ENCODE results near the gene ZFP57. TPM values are rescaled to one million over a fixed set of nuclear protein-coding genes. Genes with fewer than 3 reads are reported as not detected.

Gene ZFP57
- total RNA-seq, 1 experiment from 2014 or later = not detected

DNA sequence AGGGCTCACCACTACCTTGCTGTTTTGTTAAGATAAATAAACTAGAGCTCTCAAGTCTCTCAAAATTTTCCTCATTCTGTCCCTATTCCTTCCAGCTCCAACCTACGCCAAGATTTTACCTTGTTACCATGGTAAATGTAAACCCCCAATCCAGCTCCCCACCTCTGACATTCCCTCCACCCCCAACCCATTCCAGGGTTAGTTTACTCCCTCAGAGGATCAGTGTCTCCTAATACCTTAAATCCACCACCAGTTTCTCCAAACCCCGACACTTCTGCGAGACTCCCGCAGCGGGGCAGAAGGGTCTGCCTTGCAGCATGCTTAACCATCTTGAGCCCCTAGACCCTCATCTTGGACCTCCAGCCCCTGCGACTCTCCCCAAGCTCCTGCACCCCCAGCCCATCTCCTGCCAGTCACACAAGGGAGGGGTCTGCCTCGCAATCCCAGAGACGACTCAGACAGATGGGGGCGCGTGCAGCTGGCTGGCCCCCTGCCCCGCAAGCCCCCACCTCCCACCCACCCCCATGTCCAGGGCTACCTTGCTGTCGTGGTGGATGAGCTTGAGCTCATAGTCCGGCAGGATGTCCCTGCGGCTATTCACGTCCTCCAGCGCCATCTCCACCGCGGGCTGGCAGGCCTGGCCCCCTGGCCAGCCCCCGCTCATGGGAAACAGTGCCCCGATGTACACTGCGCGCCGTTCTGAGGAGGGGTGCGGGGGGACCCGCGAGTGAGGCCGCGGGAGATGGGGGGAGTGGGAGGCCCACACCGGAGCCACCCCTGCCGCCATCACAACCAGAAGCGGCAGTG is 53.8 kb downstream of the ZFP57 start:
- BruUV-seq (replicated peaks) = no TSS peak
- peaks cover 20% of the 10 kb centered on the region for H3K36me3 ChIP-seq (ENCODE audit: insufficient read depth, low read length, poor library complexity, severe bottlenecking)
- TF ChIP-seq EZH2 (IDR thresholded peaks at IDR 0.05; ENCODE audit: borderline replicate concordance, low read depth, low read length, poor library complexity, severe bottlenecking) (no peak), CTCF (conservative IDR thresholded peaks at IDR 0.05; ENCODE audit: low read depth, low read length) (no peak)
- H3K27ac ChIP-seq (ENCODE audit: low read depth, low read length, poor library complexity, severe bottlenecking) = peak overlapping the region; percentile 87
- intact Hi-C loops (cut with micrococcal nuclease; ENCODE audit: unreplicated experiment) = no loop called here
- no peaks in the 10 kb centered on the region for H3K27me3 ChIP-seq (replicated peaks; ENCODE audit: insufficient read depth, low read depth, low read length, poor library complexity)
- H3K9me3 ChIP-seq (ENCODE audit: low read depth, low read length, poor library complexity, severe bottlenecking) = no peaks in the 10 kb centered on the region
- ChIA-PET POLR2A (ENCODE audit: low non-redundant PET) (interaction anchor here (0.6 kb wide), 1 partner anchor 97 kb away, joined by 3 read pairs; no protein-coding TSS in a partner anchor), CTCF (interaction anchor here (0.6 to 1.6 kb wide), 2 partner anchors 13 to 26 kb away, joined by 6 to 7 read pairs; no protein-coding TSS in a partner anchor)
- H3K4me3 ChIP-seq (ENCODE audit: low read depth, low read length, poor library complexity, severe bottlenecking) = peak overlapping the region; percentile 90
- no peak for DNase-seq (ENCODE audit: low spot score)
- H3K4me1 ChIP-seq (ENCODE audit: insufficient read depth, low read length, poor library complexity, severe bottlenecking) = peaks cover 58% of the 10 kb centered on the region

DNA sequence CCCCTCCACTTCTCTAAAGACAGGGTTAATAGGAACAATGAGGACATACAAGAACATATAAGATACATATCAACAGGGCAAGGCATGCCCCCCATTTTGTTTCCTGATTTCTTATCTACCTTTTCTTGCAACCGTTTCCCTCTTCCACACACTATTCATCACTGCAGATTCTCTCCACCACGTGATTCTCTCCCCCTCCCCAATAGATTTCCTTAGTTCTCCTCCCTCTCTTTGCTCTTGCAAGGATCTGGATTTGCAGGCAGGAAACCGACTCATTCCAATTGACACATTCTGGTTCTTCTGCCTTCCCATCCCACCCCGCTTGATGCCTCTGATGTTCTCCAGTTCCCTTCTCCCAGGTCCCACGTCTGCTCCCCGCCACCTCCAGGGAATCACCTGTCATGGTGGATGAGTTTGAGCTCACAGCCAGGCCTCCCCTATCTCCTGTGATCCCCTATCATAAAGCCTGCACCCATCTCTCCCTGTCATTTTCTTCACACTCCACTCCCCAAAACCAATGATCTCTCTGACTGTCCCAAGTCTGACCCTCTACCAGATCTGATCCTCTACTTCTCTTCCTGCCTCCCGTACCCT is 55.5 kb downstream of the ZFP57 start:
- peaks cover 46% of the 10 kb centered on the region for H3K4me1 ChIP-seq (ENCODE audit: insufficient read depth, low read length, poor library complexity, severe bottlenecking)
- no peaks in the 10 kb centered on the region for H3K27me3 ChIP-seq (replicated peaks; ENCODE audit: insufficient read depth, low read depth, low read length, poor library complexity)
- POLR2A ChIA-PET (ENCODE audit: low non-redundant PET) = interaction anchor here (0.6 kb wide), 1 partner anchor 30 kb away, joined by 4 read pairs; no protein-coding TSS in a partner anchor
- no peak for TF ChIP-seq EZH2 (IDR thresholded peaks at IDR 0.05; ENCODE audit: borderline replicate concordance, low read depth, low read length, poor library complexity, severe bottlenecking)
- TF ChIP-seq CTCF (conservative IDR thresholded peaks at IDR 0.05; ENCODE audit: low read depth, low read length) = no peak
- H3K9me3 ChIP-seq (ENCODE audit: low read depth, low read length, poor library complexity, severe bottlenecking) = no peaks in the 10 kb centered on the region
- no TSS peak for BruUV-seq (replicated peaks)
- peak overlapping the region; percentile 90 for H3K4me3 ChIP-seq (ENCODE audit: low read depth, low read length, poor library complexity, severe bottlenecking)
- intact Hi-C loops (cut with micrococcal nuclease; ENCODE audit: unreplicated experiment) = no loop called here
- peak overlapping the region; percentile 67 for H3K27ac ChIP-seq (ENCODE audit: low read depth, low read length, poor library complexity, severe bottlenecking)
- no peak for DNase-seq (ENCODE audit: low spot score)
- H3K36me3 ChIP-seq (ENCODE audit: insufficient read depth, low read length, poor library complexity, severe bottlenecking) = peaks cover 37% of the 10 kb centered on the region
- CTCF ChIA-PET = interaction anchor here (0.7 to 1.0 kb wide), 2 partner anchors 28 to 1466 kb away, joined by 3 read pairs; no protein-coding TSS in a partner anchor

- intact Hi-C loops (cut with micrococcal nuclease; ENCODE audit: unreplicated experiment) = no loop called here
- ChIA-PET CTCF (interaction anchor here (1.0 kb wide), 1 partner anchor 29 kb away, joined by 3 read pairs; no protein-coding TSS in a partner anchor), POLR2A (ENCODE audit: low non-redundant PET) (interaction anchor here (0.6 kb wide), 1 partner anchor 30 kb away, joined by 4 read pairs; no protein-coding TSS in a partner anchor)
- H3K4me3 ChIP-seq (ENCODE audit: low read depth, low read length, poor library complexity, severe bottlenecking) = peak overlapping the region; percentile 90
- no peaks in the 10 kb centered on the region for H3K9me3 ChIP-seq (ENCODE audit: low read depth, low read length, poor library complexity, severe bottlenecking)
- peak; percentile 88 for DNase-seq (ENCODE audit: low spot score)
- H3K36me3 ChIP-seq (ENCODE audit: insufficient read depth, low read length, poor library complexity, severe bottlenecking) = peaks cover 45% of the 10 kb centered on the region
- no TSS peak for BruUV-seq (replicated peaks)
- H3K27me3 ChIP-seq (replicated peaks; ENCODE audit: insufficient read depth, low read depth, low read length, poor library complexity) = no peaks in the 10 kb centered on the region
- H3K4me1 ChIP-seq (ENCODE audit: insufficient read depth, low read length, poor library complexity, severe bottlenecking) = peaks cover 41% of the 10 kb centered on the region
- H3K27ac ChIP-seq (ENCODE audit: low read depth, low read length, poor library complexity, severe bottlenecking) = peak overlapping the region; percentile 67
- TF ChIP-seq CTCF (conservative IDR thresholded peaks at IDR 0.05; ENCODE audit: low read depth, low read length) (no peak), EZH2 (IDR thresholded peaks at IDR 0.05; ENCODE audit: borderline replicate concordance, low read depth, low read length, poor library complexity, severe bottlenecking) (no peak)
These were observed 56.4 kb downstream of the ZFP57 start for GRCh38 chr6:29624520-29624961.

Other genes starting within 250 kb of the ZFP57 start
- gene OR10C1, start 241.8 kb downstream of the ZFP57 start, total RNA-seq (2021) = not detected in 2 replicates
- not detected in 2 replicates for gene OR11A1, start 224.1 kb downstream of the ZFP57 start, total RNA-seq (2021)
- not detected in 2 replicates for gene OR2H1, start 224.0 kb downstream of the ZFP57 start, total RNA-seq (2021)
- gene MAS1L, start 193.2 kb downstream of the ZFP57 start, total RNA-seq (2021) = not detected in 2 replicates
- gene UBD, start 121.4 kb downstream of the ZFP57 start, total RNA-seq (2021) = not detected in 2 replicates
- not detected in 2 replicates for gene OR2H2, start 96.0 kb downstream of the ZFP57 start, total RNA-seq (2021)
- gene GABBR1, start 48.0 kb downstream of the ZFP57 start, total RNA-seq (2021) = 72.4 and 81.3 TPM in 2 replicates
- not detected in 2 replicates for gene MOG, start 24.1 kb downstream of the ZFP57 start, total RNA-seq (2021)
- gene HLA-F, start 42.3 kb upstream of the ZFP57 start, total RNA-seq (2021) = 0.68 TPM in 1 of 2 replicates, not detected in the other
- gene HLA-G, start 146.7 kb upstream of the ZFP57 start, total RNA-seq (2021) = not detected in 2 replicates

All from A673 (cell line).